Measurements from ENCODE around the gene NF1. TPM values are rescaled to one million over a fixed set of nuclear protein-coding genes. Genes with fewer than 3 reads are reported as not detected.

NF1 gene
- total and polyA plus RNA-seq, 2 of the 13 experiments (the other 11 are each of a cell fraction or from before 2014, with no cell fraction given): 21.5 to 26.5 TPM

- TF ChIP-seq PHF5A (CRISPR knock-in tag; IDR thresholded peaks at IDR 0.05; ENCODE audit: low read depth, unreplicated experiment): no peak
- TF ChIP-seq ZKSCAN8 (CRISPR knock-in tag; IDR thresholded peaks at IDR 0.05; ENCODE audit: borderline replicate concordance): no peak
- no peak for TF ChIP-seq TAF15 (IDR thresholded peaks at IDR 0.05; ENCODE audit: low read depth, low read length, poor library complexity, severe bottlenecking)
- TF ChIP-seq ZFP36L1 (CRISPR knock-in tag; IDR thresholded peaks at IDR 0.05): no peak
- TF ChIP-seq ZNF761 (CRISPR knock-in tag; conservative IDR thresholded peaks at IDR 0.05): no peak
- no peak for TF ChIP-seq ZUFSP (CRISPR knock-in tag; IDR thresholded peaks at IDR 0.05; ENCODE audit: borderline replicate concordance)
- no peak for TF ChIP-seq ZNF768 (CRISPR knock-in tag; IDR thresholded peaks at IDR 0.05)
- TF ChIP-seq BATF2 (CRISPR knock-in tag; IDR thresholded peaks at IDR 0.05): no peak
- no peak for TF ChIP-seq ZNF691 (CRISPR knock-in tag; IDR thresholded peaks at IDR 0.05; ENCODE audit: borderline replicate concordance, low read depth)
- TF ChIP-seq POLR2G (IDR thresholded peaks at IDR 0.05; ENCODE audit: low read depth, low read length): no peak
- no peak for TF ChIP-seq HOXD1 (CRISPR knock-in tag; IDR thresholded peaks at IDR 0.05)
- no peak for TF ChIP-seq PITX1 (CRISPR knock-in tag; IDR thresholded peaks at IDR 0.05)
- TF ChIP-seq ZFP36 (IDR thresholded peaks at IDR 0.05; ENCODE audit: borderline replicate concordance, low read depth, low read length, partially characterized antibody): no peak
- TF ChIP-seq TERF1 (CRISPR knock-in tag; IDR thresholded peaks at IDR 0.05): no peak
Measured at GRCh38 chr17:31134576-31134975, 39.8 kb downstream of the NF1 start (continued).
